HG02642 (cell line): Measurements from ENCODE around the gene AGAP6.
"Not testable (repeated sequence)": the region's sequence is repeated elsewhere in the genome, so short reads cannot be mapped to it uniquely, and the experiment has no call there.

Experiments used
- ATAC-seq: cut with Tn5 transposase; IDR thresholded peaks from one replicate; pipeline ENCODE4 v1.9.1; 2021; ENCODE audit warnings: mild to moderate bottlenecking; ENCODE audit not compliant: unreplicated experiment, poor library complexity

AGAP6 gene

DNA sequence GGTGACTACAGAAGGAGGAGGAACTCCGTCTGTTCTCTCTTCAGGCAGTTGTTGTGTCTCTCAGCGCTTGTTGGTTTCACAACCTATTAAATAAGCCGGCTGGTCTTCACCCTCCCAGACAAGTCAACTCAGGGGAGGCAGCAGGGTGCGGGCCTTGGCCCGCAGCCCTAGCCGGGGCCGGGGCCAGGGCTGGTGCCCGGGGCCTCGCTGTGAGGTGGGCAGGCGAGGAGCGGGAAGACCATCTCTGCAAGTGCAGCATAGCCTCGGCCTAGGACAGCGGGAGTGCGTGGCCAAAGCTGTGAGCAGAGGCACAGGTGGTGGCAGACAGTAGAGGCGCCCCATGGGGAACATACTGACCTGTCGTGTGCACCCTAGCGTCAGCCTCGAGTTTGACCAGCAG is at the start of gene AGAP6:
Gene AGAP6 (plus strand): TSS at position 31 of the 400 bp plus-strand sequence. CDS start 310 bp downstream, at position 341.
- not testable (repeated sequence) for ATAC-seq

DNA sequence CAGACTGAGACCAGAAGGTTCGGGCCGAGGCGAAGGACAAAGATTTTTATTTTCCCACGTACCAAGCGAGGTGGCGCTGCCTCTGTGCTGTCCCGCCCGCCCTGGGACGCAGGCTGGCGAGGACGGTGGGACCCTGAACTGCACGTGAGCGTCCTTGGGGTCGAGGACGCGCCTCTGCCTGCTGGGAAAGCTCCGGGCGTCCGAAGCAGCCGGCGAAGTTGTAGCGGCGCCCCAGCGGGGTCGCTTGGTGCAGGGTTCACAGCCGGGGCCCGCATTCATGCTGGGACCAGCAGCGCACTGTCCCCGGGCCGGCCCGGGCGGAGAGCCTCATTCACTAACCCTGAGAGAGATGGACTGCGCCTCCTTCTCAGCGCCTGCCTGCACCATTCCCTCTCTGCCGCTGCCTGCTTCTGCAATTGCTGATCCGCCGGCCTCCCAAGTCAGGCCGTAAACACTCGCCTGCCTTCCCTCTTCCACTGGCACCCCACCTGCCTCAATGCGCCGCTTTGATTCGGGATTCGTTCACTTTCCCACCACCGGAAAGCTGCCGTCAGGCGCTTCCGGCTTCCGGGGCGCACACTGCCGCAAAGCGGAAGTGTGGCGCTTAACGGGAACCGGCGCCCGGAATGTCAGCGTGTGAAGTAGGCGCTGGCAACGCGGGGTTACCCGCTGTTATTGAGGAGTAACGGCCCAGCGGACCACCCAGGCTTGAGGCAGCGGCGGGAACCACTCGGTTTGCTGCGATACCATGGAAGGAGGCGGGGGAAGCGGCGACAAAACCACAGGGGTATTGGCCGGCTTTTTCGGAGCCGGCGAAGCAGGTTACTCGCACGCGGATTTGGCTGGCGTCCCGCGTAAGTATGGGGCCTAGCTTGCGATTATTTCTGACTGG is 46.5 kb upstream of the AGAP6 start, which contains the start of the genes PARG and TIMM23B:
Gene PARG (minus strand): TSS at position 581 of the 892 bp plus-strand sequence. CDS start 302 bp downstream, at position 279.
Gene TIMM23B (plus strand): TSS at position 607 of the 892 bp plus-strand sequence. CDS start 142 bp downstream, at position 749.
- ATAC-seq = peak; percentile 73

DNA sequence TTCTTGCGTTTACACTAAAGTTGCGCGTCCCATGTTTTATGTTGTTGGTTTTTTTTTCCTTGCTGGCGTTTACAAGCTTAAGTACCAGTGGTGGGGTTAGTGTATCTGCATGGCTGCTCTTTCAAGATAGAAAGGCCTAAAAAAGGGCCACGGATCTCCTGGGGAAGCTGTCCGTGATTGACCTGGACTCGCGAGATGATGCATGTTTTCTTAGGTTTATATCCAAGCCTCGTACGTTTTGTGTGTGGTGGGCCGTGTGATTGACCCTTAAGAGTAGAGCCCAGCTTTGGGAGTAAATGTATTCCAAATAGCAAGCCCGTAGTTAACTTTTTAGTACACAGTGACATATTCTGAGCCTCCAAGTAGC is 45.9 kb upstream of the AGAP6 start:
- peak; percentile 19 for ATAC-seq

DNA sequence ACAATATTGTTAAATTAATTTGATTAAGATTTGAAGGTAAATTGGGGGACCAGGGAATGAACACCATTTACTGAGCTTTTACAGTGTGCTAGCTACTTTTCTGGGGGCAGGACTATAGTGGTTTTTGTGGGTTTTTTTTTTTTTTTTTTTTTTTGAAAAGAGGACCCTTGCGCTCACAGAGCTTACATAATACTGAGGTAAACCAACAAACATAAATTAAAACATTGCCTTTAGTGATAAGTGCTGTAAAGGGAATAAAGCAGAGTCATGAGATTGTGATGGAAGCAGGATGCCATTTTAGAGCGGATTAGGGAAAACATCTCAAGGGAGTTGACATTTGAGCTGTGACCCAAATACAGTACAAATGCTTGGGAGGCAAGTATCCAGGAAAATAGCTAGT is 44.6 kb upstream of the AGAP6 start:
- not testable (repeated sequence) for ATAC-seq

DNA sequence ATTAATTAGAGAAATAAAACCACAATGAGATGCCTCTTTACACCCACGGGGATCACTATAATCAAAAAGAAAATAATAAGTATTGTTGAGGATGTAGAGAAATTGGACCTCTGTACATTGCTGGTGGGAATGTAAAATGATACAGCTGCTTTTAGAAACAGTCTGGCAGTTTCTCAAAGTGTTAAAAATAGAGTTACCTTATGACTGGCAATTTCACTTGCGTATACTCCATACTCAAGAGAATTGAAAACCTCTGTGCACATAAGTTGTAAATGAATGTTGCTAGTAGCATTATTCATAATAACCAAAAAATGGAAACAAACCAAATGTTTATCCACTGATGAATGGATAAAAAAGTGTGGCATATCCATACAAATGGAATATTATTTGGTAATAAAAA is 40.1 kb upstream of the AGAP6 start:
- ATAC-seq = peak; percentile 80

DNA sequence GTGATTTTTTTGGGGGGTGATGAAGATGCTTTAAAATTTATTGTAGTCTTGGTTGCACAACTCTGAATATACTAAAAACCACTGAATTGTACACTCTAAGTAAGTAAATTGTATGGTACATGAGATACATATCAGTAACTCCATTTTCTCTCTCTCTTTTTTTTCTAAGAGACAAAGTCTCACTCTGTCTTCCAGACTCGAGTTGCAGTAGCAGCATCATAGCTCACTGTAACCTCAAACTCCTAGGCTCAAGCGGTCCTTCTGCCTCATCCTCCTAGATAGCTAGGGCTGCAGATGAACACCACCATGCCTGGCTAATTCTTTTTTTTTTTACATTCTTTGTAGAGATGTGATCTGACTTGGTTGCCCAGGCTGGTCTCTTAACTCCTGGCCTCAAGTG is 39.5 kb upstream of the AGAP6 start:
- not testable (repeated sequence) for ATAC-seq

DNA sequence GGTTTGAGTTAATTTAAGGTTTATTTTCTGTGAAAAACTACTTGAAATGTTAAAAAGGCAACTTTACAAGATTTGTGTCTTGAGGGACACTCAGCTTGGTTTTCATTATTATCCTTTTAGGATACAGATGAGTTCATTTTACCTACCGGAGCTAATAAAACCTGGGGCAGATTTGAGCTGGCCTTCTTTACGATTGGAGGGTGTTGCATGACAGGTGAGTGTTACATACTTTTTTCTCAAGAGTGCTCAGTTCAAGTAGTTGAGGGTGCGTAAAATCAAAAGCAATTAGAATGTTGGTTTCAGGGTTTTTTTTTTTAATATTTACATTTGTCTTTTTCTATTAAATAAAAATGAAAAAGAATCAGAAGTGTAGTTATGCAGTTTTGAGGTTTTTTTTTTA is 36.2 kb upstream of the AGAP6 start:
- ATAC-seq = not testable (repeated sequence)

DNA sequence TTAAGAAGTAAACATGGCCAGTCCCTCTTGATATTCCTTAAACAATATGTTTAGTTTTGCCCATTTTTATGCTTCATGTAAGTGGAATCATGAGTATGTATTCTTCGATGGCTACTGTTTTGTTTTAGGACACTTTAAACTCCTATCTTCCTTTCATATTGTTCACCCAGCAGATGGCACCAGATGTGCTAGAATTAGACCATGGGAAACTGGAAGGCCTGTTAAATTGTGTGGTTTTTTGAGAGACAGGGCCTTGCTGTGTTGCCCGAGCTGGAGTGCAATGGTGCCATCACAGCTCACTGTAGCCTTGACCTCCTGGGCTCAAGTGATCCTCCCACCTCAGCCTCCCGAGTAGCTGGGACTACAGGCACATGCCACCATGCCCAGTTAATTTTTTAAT is 35.1 kb upstream of the AGAP6 start:
- ATAC-seq = not testable (repeated sequence)

DNA sequence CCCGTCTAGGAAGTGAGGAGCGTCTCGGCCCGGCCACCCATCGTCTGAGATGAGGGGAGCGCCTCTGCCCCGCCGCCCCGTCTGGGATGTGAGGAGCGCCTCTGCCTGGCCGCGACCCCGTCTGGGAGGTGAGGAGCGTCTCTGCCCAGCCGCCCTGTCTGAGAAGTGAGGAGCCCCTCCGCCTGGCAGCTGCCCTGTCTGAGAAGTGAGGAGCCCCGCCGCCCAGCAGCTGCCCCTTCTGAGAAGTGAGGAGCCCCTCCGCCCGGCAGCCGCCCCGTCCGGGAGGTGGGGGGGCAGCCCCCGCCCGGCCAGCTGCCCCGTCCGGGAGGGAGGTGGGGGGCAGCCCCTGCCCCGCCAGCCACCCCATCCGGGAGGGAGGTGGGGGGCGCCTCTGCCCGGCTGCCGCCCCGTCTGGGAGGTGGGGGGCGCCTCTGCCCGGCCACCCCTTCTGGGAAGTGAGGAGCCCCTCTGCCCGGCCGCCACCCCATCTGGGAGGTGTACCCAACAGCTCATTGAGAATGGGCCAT is 17.8 kb upstream of the AGAP6 start:
- ATAC-seq = not testable (repeated sequence)

DNA sequence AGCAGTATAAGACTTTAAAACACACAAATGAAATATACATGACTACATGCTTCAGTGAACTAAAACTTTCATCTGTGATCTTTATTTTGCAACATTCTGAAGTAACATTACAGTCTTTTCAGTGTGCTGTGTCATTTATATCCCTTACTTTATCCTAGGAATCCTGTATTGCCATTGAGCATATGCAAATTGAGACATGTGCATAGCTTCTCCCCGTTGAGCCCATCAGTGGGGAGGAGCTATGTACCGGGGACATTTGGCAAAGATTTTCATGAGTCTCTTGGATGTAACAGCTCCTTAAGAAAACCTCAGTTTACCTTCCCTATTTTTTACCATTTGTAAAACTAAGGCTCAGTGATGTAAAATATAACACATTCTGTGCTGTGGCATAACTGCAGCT is 16.7 kb upstream of the AGAP6 start:
- ATAC-seq = not testable (repeated sequence)

DNA sequence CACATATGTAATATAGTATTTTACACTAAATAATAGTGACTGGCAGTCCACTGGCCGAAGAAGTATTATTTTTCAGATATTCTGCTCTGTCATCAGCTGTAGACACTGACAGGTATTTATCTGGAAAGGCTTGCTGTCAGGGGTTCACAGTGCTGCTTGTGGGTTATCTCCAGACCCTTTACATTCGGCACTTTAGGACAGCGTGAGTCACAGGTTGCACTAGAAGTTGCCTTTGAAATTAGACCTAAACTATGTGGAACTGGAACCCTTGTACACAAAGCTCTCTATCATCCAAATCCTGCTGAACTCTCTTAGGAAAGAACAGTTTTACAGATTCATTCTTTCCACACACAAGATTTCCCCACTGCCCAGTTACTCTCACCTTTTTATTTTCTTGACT is 16.1 kb upstream of the AGAP6 start:
- not testable (repeated sequence) for ATAC-seq

DNA sequence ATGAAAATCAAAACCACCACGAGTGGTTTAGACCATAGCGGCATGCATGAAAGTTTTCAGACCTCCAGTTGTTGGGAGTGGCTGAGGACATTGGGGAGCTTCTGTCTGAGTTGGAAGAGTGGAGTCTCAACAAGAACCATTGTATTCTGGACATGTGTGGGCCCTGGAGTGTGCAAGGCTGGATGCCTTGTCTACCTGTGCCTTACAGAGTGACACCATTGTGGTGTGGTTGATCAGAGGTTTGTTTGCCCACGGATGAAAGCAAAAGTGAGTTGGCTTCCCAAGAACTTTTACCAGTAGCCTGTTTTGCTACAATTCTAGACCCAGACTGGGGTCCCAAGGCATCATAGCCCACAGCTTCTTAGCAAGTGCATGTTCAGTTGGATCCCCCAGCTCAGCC is 10.4 kb upstream of the AGAP6 start:
- not testable (repeated sequence) for ATAC-seq

DNA sequence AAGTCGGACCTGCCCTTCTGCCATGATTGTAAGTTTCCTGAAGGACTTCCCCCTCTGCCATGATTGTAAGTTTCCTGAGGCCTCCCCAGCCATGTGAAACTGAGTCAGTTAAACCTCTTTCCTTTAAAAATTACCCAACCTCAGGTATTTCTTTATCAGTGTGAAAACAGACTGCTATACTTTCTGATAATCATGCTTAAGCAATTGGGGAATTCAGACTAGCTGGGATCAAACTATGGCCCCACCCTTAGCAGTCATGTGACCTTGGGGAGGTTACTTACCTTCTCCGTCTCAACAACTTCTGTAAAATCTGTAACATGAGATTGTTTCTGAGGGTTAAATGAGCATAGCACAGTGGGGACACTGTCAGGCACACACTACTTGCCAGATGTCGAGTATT is 999 bp upstream of the AGAP6 start:
- ATAC-seq = not testable (repeated sequence)

DNA sequence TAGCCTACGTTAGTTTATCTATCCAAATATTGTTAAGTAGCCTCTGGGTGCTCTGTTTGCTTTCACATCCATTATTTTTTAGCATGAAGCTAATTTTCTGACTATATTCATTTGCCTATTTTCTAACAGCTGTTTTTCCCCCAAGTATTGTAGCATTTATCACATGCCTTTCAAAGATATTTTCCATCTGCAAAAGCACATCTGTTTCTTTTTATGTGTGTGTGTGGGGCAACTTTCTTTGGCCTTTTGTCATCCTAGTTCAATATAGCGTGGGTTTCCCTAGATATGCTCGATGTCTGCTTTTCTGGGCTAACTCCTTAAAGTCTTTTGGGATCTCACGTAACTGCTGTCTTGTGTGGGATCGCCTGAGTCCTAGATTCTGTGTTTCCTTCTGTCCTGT is 7.1 kb downstream of the AGAP6 start:
- ATAC-seq = not testable (repeated sequence)

DNA sequence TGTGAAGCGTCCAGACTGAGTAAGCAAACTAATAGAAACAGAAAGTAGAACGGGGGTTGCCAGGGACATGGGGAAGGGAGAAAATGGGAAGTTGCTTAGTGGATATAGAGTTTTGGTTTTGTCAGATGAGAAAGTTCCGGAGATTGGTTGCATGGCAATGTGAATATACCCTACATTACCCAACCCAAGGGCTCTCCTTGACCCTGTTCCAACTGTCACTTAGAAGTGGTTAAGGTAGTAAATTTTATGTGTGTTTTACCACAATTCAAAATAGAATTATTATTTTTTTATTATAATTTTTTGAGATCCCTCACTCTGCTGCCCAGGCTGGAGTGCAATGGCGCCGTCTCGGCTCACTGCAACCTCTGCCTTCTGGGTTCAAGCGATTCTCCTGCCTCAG is 25.8 kb downstream of the AGAP6 start:
- not testable (repeated sequence) for ATAC-seq

DNA sequence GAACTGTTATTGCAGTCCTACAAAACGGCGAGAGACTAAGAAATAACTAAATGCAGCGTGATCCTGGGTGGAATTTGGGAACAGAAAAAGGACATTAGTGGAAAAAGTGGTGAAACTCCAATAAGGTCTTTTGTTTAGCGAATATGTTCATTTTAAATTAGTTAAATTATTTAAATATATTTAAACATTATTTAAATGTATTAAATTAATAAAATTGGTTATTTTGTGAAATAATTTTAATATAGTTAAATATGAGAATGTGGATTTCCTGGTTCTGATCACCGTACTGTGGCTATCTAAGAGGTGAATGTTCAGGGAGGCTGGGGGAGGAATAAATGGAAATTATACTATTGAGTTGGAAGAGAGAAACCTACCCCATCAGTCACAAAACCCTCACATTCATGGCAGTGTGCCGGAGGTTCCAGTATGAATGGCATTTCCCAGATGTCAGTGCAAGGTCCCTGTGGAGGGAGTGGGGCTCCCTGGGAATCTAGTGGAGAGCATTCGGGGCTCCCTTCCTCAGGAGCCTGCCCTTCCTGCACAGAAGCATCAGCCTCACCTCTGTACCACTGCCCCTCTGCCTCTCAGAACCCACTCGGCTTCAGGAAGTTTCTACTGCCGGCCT is 27.5 kb downstream of the AGAP6 start:
- ATAC-seq = not testable (repeated sequence)

DNA sequence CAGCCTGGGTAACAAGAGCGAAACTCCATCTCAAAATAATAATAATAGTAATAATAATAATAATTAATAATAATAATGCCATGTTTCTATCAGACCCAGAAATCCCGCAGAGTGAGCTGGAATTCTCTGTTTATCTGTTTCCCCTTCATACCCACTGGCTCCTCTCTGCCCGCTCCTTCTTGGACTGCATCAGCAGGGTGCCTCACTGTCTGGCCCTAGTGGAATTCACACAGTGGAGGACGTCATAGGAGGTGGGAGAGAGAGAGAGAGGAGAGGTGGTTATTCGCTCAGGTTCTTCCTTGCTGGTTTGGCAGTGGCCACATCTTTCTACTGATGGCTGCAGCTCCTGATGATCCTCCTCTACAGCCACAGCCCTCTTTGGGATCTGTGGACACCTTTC is 28.7 kb downstream of the AGAP6 start:
- not testable (repeated sequence) for ATAC-seq

DNA sequence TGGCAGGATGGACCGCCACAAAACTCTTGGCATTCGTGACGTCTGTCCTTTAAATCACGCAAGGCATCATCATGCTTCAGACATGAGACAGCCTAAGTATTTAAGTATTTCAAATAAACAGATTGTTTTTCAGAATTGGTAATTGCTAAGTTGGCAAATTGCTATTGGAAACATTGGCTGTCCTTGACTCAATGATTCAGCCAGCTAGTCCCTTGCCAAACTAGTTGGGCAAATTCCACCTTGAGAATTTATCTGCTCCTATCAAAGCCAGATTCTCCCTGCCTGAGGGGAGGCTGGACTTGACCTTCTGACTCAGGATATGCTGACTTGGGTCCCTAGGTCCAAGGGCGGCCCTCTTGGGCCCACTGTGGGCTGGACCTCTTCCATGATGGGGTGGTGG is 29.4 kb downstream of the AGAP6 start:
- not testable (repeated sequence) for ATAC-seq

DNA sequence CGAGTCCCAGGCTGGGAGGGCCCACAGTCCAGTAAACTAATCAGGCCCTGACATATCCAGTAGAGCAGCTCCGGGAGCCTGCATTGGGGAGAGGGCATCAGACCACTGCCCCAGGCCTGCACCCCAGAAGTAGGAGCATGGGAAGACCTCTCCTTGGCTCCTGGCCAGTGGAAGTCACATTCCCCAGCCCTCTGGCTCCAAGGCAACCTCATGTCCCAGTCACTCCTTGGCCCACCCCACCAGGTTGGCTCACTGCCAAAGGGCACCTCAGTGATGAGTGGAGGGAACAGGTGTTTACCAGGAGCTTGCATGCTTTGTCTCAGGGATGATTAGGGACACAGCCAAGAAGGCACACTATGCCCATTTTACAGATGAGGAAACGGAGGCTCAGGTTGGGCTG is 31.1 kb downstream of the AGAP6 start:
- ATAC-seq = not testable (repeated sequence)

DNA sequence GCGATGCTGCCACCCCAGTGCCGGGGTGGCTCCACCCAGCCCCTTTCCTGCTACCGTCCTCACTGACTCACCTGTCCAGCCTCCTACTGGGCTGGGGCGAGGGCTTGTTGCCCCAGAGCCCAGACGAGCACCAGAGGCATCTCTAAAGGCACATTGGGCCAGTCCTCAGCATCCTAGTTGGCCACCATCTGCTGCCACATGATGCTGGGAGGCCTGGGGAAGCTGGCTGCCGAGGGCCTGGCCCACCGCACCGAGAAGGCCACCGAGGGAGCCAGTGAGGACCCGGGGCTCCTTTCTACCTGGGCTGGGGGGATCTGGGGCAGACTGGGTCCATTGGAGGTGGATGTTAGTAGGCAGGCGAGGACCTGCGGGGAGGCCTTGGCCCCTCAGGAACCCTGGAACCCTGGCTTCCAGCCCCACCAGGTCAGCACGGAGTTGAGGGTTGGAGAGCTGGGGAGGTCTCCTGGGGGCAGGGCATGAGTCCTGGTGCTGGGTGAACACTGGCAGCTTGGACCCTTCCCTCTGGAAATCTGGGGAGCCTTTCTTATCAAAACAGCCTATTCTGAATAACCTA is 32.3 kb downstream of the AGAP6 start:
- not testable (repeated sequence) for ATAC-seq

DNA sequence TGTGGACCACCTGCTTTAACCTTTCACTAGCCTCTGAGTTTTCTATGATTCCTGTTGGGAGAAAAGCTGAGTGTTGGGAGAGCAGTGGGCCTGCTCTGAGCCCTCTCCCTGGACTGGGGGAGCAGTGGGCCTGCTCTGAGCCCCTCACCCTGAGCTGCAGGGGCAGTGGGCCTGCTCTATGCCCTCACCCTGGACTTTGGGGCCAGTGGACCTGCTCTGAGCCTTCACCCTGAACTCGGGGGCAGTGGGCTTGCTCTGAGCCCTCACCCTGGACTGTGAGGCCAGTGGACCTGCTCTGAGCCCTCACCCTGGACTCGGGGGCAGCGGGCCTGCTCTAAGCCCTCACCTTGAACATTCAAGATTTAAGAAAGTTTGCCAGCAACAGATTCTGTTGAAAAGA is 33.4 kb downstream of the AGAP6 start:
- ATAC-seq = no peak
